ENCODE results near the gene PCDH7. TPM values are rescaled to one million over a fixed set of nuclear protein-coding genes. Genes with fewer than 3 reads are reported as not detected.

Gene PCDH7
- total RNA-seq, 1 donor from 2014 or later, result 23.1 TPM

DNA sequence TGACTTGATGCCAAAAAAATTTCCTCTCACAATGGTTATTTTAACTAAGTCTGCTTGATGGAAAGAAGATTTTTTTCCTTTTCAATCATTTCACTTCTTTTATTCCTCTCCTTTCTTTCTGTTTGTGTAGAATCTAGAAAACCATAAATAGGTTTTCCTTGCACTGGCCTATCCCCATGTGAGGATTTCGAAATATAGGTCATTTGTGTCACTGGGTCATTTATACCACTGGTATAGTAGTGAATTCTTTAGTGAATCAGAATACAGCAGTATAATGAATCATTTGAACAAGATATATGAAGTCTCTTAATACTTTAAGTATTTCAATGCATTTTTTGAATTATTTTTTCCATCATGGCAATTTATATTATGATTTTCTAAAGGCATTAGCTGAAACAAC is 26.6 kb downstream of the PCDH7 start:
- Histone ChIP-seq H3K9me3 (no peaks in the 10 kb centered on the region), H3K4me3 (no peak overlapping the region), H3K4me1 (no peaks in the 10 kb centered on the region), H3K27ac (no peak overlapping the region), H3K27me3 (no peaks in the 10 kb centered on the region), H3K36me3 (no peaks in the 10 kb centered on the region)
- no peak for DNase-seq (ENCODE audit: extremely low spot score in 2 of 2)
- no peak for TF ChIP-seq POLR2A (IDR thresholded peaks at IDR 0.05)
- TF ChIP-seq, protein P1, sequence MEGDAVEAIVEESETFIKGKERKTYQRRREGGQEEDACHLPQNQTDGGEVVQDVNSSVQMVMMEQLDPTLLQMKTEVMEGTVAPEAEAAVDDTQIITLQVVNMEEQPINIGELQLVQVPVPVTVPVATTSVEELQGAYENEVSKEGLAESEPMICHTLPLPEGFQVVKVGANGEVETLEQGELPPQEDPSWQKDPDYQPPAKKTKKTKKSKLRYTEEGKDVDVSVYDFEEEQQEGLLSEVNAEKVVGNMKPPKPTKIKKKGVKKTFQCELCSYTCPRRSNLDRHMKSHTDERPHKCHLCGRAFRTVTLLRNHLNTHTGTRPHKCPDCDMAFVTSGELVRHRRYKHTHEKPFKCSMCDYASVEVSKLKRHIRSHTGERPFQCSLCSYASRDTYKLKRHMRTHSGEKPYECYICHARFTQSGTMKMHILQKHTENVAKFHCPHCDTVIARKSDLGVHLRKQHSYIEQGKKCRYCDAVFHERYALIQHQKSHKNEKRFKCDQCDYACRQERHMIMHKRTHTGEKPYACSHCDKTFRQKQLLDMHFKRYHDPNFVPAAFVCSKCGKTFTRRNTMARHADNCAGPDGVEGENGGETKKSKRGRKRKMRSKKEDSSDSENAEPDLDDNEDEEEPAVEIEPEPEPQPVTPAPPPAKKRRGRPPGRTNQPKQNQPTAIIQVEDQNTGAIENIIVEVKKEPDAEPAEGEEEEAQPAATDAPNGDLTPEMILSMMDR (IDR thresholded peaks at IDR 0.05), result no peak
- intact Hi-C loops (cut with DNase I), result no loop called here

DNA sequence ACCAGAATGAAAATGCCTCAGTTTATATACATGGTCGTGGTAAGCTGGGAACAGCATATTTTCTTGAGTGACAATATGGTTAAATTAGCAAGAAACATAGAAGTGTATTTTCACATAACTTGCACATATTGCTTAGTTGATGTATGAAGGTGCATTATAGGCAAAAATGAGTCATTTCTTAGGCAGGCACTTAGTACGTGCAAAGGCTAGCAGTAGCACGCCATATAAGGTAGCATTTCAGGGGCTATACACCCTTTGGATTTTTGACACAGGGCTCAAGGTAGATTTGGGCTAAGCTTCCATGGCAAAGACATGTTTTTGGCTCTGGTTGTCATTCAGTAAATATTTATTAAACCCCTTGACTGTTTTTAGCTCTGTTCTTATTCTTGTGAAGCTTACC is 33.1 kb downstream of the PCDH7 start:
- H3K4me1 ChIP-seq, result peaks cover 23% of the 10 kb centered on the region

DNA sequence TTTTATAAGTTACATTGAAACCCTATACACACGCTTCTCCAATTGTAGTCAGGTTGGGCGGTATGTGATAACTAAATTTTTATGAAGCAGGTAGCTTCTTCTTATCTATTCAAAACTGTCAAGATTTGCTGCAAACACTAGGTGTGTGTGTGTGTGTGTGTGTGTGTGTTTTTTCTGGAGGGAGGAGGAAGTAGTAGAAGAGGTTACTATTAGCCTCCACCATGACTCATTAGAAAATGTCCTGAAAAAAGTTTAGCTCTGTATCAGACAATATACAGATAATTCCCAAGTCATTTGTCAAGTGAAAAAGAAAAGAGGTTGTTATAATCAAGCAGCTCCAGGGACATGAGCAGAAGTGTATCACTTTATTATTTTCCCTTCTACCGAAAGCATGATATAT is 33.9 kb downstream of the PCDH7 start:
- peaks cover 23% of the 10 kb centered on the region for H3K4me1 ChIP-seq
- no peaks in the 10 kb centered on the region for H3K36me3 ChIP-seq
- H3K9me3 ChIP-seq, result no peaks in the 10 kb centered on the region
- H3K27me3 ChIP-seq, result no peaks in the 10 kb centered on the region
- no peak for DNase-seq (ENCODE audit: extremely low spot score in 2 of 2)
- no peak overlapping the region for H3K27ac ChIP-seq
- TF ChIP-seq, protein P1 (IDR thresholded peaks at IDR 0.05), result no peak
- H3K4me3 ChIP-seq, result no peak overlapping the region
- intact Hi-C loops (cut with DNase I), result no loop called here

More for the DNA sequence above, 33.1 kb downstream of the PCDH7 start:
- TF ChIP-seq POLR2AphosphoS5 (IDR thresholded peaks at IDR 0.05; ENCODE audit: insufficient read depth in 1 of 2, low read depth in 1 of 2) (no peak), POLR2A (IDR thresholded peaks at IDR 0.05) (no peak)
- TF ChIP-seq, protein P1 (IDR thresholded peaks at IDR 0.05), result no peak
- no peaks in the 10 kb centered on the region for H3K27me3 ChIP-seq
- no peak overlapping the region for H3K27ac ChIP-seq
- intact Hi-C loops (cut with DNase I), result no loop called here
- no peaks in the 10 kb centered on the region for H3K9me3 ChIP-seq
- DNase-seq (ENCODE audit: extremely low spot score in 2 of 2), result no peak
- no peaks in the 10 kb centered on the region for H3K36me3 ChIP-seq
- no peak overlapping the region for H3K4me3 ChIP-seq

DNA sequence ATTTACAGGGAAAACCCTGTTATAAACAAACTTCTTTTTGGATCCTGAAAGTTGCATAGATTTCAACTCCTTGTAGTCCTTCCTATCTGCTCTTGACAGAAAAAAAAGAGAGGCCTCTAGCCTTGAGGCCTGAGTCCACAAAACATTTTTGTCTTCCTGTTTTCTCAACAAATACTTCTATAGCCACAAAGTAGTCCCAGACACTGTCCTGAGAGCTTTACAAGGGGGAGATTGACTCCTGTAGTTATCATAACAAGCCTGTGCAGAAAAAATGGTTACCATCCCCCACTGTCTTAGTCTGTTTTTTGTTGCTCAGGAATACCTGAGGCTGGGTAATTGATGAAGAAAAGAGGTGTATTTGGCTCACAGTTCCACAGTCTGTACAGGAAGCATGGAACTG is 35.2 kb downstream of the PCDH7 start:
- Histone ChIP-seq H3K4me3 (no peak overlapping the region), H3K9me3 (no peaks in the 10 kb centered on the region), H3K36me3 (no peaks in the 10 kb centered on the region), H3K4me1 (peaks cover 23% of the 10 kb centered on the region), H3K27ac (no peak overlapping the region), H3K27me3 (no peaks in the 10 kb centered on the region)
- DNase-seq (ENCODE audit: extremely low spot score in 2 of 2), result no peak
- intact Hi-C loops (cut with DNase I), result no loop called here
- TF ChIP-seq, protein P1 (IDR thresholded peaks at IDR 0.05), result no peak
- TF ChIP-seq POLR2AphosphoS5 (IDR thresholded peaks at IDR 0.05; ENCODE audit: insufficient read depth in 1 of 2, low read depth in 1 of 2) (no peak), POLR2A (IDR thresholded peaks at IDR 0.05) (no peak)

DNA sequence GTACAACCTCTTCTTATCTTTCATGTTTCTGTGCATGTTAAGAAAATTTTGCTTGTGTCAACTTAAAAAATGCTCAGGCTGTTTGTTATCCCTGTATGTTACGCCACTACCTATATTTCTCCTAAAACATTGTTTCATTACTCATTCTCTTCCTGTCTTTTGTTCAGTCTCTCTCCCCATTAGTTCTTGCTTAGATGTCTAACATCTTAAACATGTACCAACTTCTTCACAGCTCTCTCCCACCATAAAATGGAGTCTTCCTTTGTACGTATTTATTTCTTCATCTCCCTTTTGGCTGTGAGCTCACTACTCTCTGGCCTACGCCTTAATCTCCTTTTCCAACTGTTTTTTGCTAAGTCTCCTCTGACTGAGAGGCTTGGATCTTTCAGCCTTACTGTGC is 36.4 kb downstream of the PCDH7 start:
- DNase-seq (ENCODE audit: extremely low spot score in 2 of 2), result no peak
- Histone ChIP-seq H3K27ac (no peak overlapping the region), H3K27me3 (no peaks in the 10 kb centered on the region), H3K36me3 (no peaks in the 10 kb centered on the region), H3K4me3 (no peak overlapping the region), H3K4me1 (peaks cover 23% of the 10 kb centered on the region), H3K9me3 (no peaks in the 10 kb centered on the region)
- TF ChIP-seq, protein P1 (IDR thresholded peaks at IDR 0.05), result no peak
- TF ChIP-seq POLR2AphosphoS5 (IDR thresholded peaks at IDR 0.05; ENCODE audit: insufficient read depth in 1 of 2, low read depth in 1 of 2) (no peak), POLR2A (IDR thresholded peaks at IDR 0.05) (no peak)
- intact Hi-C loops (cut with DNase I), result no loop called here
